Smooth muscle cell (in vitro differentiated cells): ENCODE data around the gene AGMO. TPM values are rescaled to one million over a fixed set of nuclear protein-coding genes. Genes with fewer than 3 reads are reported as not detected.

Source experiments
- DNase-seq: peaks from one replicate; lab custom pipeline; 2025; ENCODE audit not compliant: unreplicated experiment; lab: John Stamatoyannopoulos, UW
- H2AFZ ChIP-seq: fragments of 200-600 bp; sonication (generic); 2 replicates; pipeline ENCODE4 v1.6.0; 2016; ENCODE audit warnings: antibody characterized with exemption, low read depth, mild to moderate bottlenecking
- H3F3A ChIP-seq: fragments of 200-600 bp; sonication (generic); 2 replicates; pipeline ENCODE4 v1.6.0; 2017; ENCODE audit warnings: antibody characterized with exemption, low read depth
- H3K27ac ChIP-seq: fragments of 200-600 bp; sonication (generic); 2 replicates; pipeline ENCODE4 v1.5.1; 2016; ENCODE audit warnings: low read depth, mild to moderate bottlenecking
- H3K27me3 ChIP-seq: fragments of 200-600 bp; sonication (generic); 2 replicates; pipeline ENCODE4 v1.6.1; 2016; ENCODE audit warnings: low read depth, mild to moderate bottlenecking
- H3K36me3 ChIP-seq: fragments of 200-600 bp; sonication (generic); 2 replicates; pipeline ENCODE4 v1.5.1; 2016; ENCODE audit warnings: low read depth
- H3K4me1 ChIP-seq: fragments of 200-600 bp; sonication (generic); 2 replicates; pipeline ENCODE4 v1.5.1; 2016; ENCODE audit warnings: low read depth
- H3K4me2 ChIP-seq: fragments of 200-600 bp; sonication (generic); 2 replicates; pipeline ENCODE4 v1.6.0; 2016; ENCODE audit warnings: mild to moderate bottlenecking
- H3K4me3 ChIP-seq: fragments of 200-600 bp; sonication (generic); 2 replicates; pipeline ENCODE4 v1.5.1; 2016; ENCODE audit warnings: mild to moderate bottlenecking
- H3K79me2 ChIP-seq: fragments of 200-600 bp; sonication (generic); 2 replicates; pipeline ENCODE4 v1.6.0; 2016; ENCODE audit warnings: low read depth, mild to moderate bottlenecking
- H3K9ac ChIP-seq: fragments of 200-600 bp; sonication (generic); 2 replicates; pipeline ENCODE4 v1.6.0; 2016; ENCODE audit warnings: low read depth
- H3K9me3 ChIP-seq: fragments of 200-600 bp; sonication (generic); replicated peaks from 2 replicates; pipeline ENCODE4 v1.5.1; 2016; ENCODE audit warnings: low read depth
- H4K20me1 ChIP-seq: fragments of 200-600 bp; sonication (generic); 2 replicates; pipeline ENCODE4 v1.6.0; 2016; ENCODE audit warnings: low read depth
- WGBS: methylation state at CpG from one replicate; pipeline ENCODE4 v1.1.7; 2016; ENCODE audit warnings: low lambda C conversion rate; 5-methylcytosine and 5-hydroxymethylcytosine counted together
- polyA plus RNA-seq: library from polyadenylated mRNA; unstranded; fragments of >200 nt; fragmentation: Nextera tagmentation; extraction: Ambion mirVana; gene quantifications from 2 replicates; pipeline ENCODE4 v1.2.1, GENCODE V29; 2016
- total RNA-seq: library from RNA; depleted of rRNA; stranded (reverse); fragments of >200 nt; gene quantifications from 2 replicates; pipeline ENCODE4 v1.2.3, GENCODE V29; 2014
- TF ChIP-seq, protein P1 (sequence below): fragments of 200-600 bp; sonication (generic); IDR thresholded peaks from 2 replicates; pipeline ENCODE4 v1.5.1; 2017; ENCODE audit warnings: borderline replicate concordance, mild to moderate bottlenecking, antibody characterized with exemption; ENCODE audit not compliant: insufficient read depth, poor library complexity, severe bottlenecking

Gene AGMO
- total and polyA plus RNA-seq, 2 experiments from 2014 or later, result 0.27 to 0.50 TPM

DNA sequence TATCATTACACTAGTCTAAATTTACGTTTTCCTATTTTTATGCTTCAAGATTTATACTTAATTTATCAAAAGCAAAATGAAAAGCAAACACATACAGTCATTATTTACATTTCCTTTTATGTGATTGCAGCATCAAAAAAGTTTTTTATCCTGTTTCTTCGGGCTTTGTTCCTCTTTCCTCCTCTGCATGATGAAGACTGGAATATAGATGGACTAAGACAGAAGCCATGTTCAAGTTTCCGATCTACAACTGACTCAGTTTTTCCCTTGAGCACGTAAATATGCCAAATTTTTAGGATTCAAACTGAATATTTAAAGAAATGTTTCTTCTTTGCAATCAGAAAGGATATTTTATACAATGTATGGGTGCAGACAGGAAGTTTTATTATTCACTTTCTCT lies 385.7 kb downstream of the AGMO start:
- Histone ChIP-seq H3K9me3 (no peaks in the 10 kb centered on the region), H3K36me3 (no peaks in the 10 kb centered on the region), H3K27me3 (no peaks in the 10 kb centered on the region), H3K4me3 (no peak overlapping the region), H4K20me1 (no peaks in the 10 kb centered on the region), H3K79me2 (no peaks in the 10 kb centered on the region), H3K9ac (no peak overlapping the region), H3K4me2 (no peak overlapping the region), H3K4me1 (no peaks in the 10 kb centered on the region), H3K27ac (no peak overlapping the region), H2AFZ (no peak overlapping the region), H3F3A (no peaks in the 10 kb centered on the region)
- TF ChIP-seq, protein P1, sequence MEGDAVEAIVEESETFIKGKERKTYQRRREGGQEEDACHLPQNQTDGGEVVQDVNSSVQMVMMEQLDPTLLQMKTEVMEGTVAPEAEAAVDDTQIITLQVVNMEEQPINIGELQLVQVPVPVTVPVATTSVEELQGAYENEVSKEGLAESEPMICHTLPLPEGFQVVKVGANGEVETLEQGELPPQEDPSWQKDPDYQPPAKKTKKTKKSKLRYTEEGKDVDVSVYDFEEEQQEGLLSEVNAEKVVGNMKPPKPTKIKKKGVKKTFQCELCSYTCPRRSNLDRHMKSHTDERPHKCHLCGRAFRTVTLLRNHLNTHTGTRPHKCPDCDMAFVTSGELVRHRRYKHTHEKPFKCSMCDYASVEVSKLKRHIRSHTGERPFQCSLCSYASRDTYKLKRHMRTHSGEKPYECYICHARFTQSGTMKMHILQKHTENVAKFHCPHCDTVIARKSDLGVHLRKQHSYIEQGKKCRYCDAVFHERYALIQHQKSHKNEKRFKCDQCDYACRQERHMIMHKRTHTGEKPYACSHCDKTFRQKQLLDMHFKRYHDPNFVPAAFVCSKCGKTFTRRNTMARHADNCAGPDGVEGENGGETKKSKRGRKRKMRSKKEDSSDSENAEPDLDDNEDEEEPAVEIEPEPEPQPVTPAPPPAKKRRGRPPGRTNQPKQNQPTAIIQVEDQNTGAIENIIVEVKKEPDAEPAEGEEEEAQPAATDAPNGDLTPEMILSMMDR, result no peak
- DNase-seq, result no peak
- 88% methylated on average over 4 of the region's 4 CpGs for WGBS

DNA sequence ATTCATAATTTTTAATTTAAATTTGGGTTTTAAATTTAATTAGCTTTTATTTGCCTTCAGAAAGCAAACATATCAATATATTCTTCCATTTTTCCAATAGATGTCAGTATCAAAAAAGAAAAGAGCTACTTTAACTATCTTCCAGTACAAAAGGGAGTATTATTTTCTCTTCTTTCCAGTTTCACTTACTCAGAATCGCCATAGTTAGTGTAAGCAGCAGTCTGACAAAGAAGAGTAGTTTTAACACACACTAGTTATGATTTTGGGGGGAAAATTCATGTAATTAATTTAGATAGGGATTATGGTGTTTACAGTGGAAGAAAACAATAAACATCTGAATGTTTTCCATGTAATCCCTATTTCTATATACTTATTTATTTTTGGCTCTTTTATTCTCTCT lies 386.7 kb downstream of the AGMO start:
- Histone ChIP-seq H3K27me3 (no peaks in the 10 kb centered on the region), H3K9me3 (no peaks in the 10 kb centered on the region), H3K36me3 (no peaks in the 10 kb centered on the region), H3K4me3 (no peak overlapping the region), H3K9ac (no peak overlapping the region), H2AFZ (no peak overlapping the region), H3K79me2 (no peaks in the 10 kb centered on the region), H4K20me1 (no peaks in the 10 kb centered on the region), H3K4me2 (no peak overlapping the region), H3K27ac (no peak overlapping the region), H3K4me1 (no peaks in the 10 kb centered on the region), H3F3A (no peaks in the 10 kb centered on the region)
- TF ChIP-seq, protein P1, result no peak
- no peak for DNase-seq
- WGBS, result 97% methylated on average over 1 of the region's 1 CpG

DNA sequence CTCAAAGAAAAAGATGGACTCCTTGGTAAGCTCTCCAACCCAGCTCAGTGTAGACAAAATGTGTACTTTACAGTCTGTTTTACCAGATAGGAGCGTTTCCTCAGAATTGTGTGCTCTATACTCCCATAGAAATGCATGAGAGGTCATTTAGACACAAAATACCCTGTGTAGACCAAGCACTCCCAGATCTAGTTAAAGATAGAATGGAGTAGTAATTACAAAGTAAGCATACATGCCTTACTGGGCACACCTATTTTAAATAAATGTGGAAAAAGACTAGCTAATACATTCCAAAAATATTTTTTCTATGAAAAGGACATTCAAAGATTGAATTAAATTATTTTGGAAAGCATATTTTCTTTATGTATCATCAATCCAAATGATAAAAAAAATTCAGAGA lies 387.3 kb downstream of the AGMO start:
- Histone ChIP-seq H3K36me3 (no peaks in the 10 kb centered on the region), H3F3A (no peaks in the 10 kb centered on the region), H3K4me2 (no peak overlapping the region), H3K4me3 (no peak overlapping the region), H3K9me3 (no peaks in the 10 kb centered on the region), H3K9ac (no peak overlapping the region), H3K79me2 (no peaks in the 10 kb centered on the region), H4K20me1 (no peaks in the 10 kb centered on the region), H3K27me3 (no peaks in the 10 kb centered on the region), H3K27ac (no peak overlapping the region), H2AFZ (no peak overlapping the region), H3K4me1 (no peaks in the 10 kb centered on the region)
- TF ChIP-seq, protein P1, result no peak
- DNase-seq, result no peak
- 94% methylated on average over 1 of the region's 1 CpG for WGBS

DNA sequence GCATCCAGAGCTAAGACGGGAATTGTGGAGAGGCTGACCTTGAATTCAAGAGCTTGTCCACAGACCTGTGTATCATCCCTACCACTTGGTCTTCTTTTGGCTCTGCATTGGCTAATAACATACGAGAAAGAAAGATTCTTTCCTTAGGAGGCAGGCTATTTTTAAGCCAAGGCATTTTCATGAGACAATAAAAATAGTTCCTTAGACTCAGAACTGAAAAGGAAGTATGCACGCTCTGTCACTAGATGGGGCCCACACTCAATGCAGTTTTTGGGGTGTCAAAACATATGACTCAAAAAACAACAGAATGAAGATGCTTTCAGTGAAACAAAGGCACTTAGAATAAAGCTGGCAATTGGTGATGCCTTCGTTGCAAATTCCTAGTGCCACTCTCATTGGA lies 393.3 kb downstream of the AGMO start:
- H3K9ac ChIP-seq, result no peak overlapping the region
- H3K27ac ChIP-seq, result no peak overlapping the region
- H3K79me2 ChIP-seq, result no peaks in the 10 kb centered on the region
- no peak for DNase-seq
- TF ChIP-seq, protein P1, result no peak
- no peaks in the 10 kb centered on the region for H4K20me1 ChIP-seq
- no peak overlapping the region for H3K4me3 ChIP-seq
- no peaks in the 10 kb centered on the region for H3F3A ChIP-seq
- 80% methylated on average over 4 of the region's 4 CpGs for WGBS
- H2AFZ ChIP-seq, result no peak overlapping the region
- no peak overlapping the region for H3K4me2 ChIP-seq
- no peaks in the 10 kb centered on the region for H3K9me3 ChIP-seq
- no peaks in the 10 kb centered on the region for H3K4me1 ChIP-seq
- H3K36me3 ChIP-seq, result no peaks in the 10 kb centered on the region
- H3K27me3 ChIP-seq, result no peaks in the 10 kb centered on the region
